Activated CD4-positive, alpha-beta T cell treated with anti-CD3 and anti-CD28 coated beads, Interleukin-2, amount 10 ng/mL, durations not matched to agents 7 days and 5 days (primary cell): ENCODE data around the gene HOXA13. TPM values are rescaled to one million over a fixed set of nuclear protein-coding genes. Genes with fewer than 3 reads are reported as not detected.

Experiments
- CTCF ChIA-PET: fragments of 350-600 bp; sonication (Branson Sonifier 250); formaldehyde crosslinking; loops from one replicate; lab custom pipeline; 2021; ENCODE audit warnings: antibody characterized with exemption; lab: Charles Lee
- POLR2A ChIA-PET: fragments of 350-600 bp; sonication (Branson Sonifier 250); formaldehyde crosslinking; loops from one replicate; lab custom pipeline; 2021; ENCODE audit warnings: antibody characterized with exemption; lab: Charles Lee
- DNase-seq: peaks from one replicate; pipeline ENCODE4 v3.0.0-alpha.2; 2020
- H3K27ac Mint-ChIP-seq: one replicate; pipeline ENCODE4 v1.8.0; 2021; ENCODE audit warnings: mild to moderate bottlenecking, moderate library complexity, mixed read lengths
- H3K27me3 Mint-ChIP-seq: one replicate; pipeline ENCODE4 v1.8.0; 2021; ENCODE audit warnings: mixed read lengths
- H3K36me3 Mint-ChIP-seq: one replicate; pipeline ENCODE4 v1.8.0; 2021; ENCODE audit warnings: low read depth, mixed read lengths
- H3K4me1 Mint-ChIP-seq: one replicate; pipeline ENCODE4 v1.8.0; 2021; ENCODE audit warnings: mixed read lengths
- H3K4me3 Mint-ChIP-seq: one replicate; pipeline ENCODE4 v1.8.0; 2021; ENCODE audit warnings: mild to moderate bottlenecking, moderate library complexity, mixed read lengths
- H3K9me3 Mint-ChIP-seq: one replicate; pipeline ENCODE4 v1.8.0; 2021; ENCODE audit warnings: mixed read lengths
- total RNA-seq, 2 experiments: library from RNA; stranded (reverse); gene quantifications; one replicate each; pipeline ENCODE4 v1.2.3, GENCODE V29; 2021

Gene HOXA13
- total RNA-seq, 2 experiments from 2014 or later = not detected

- ChIA-PET CTCF (interaction anchor here (1.2 to 1.3 kb wide), 2 partner anchors 11 to 17 kb away, joined by 3 to 4 read pairs; no protein-coding TSS in a partner anchor), POLR2A (interaction anchor here (0.7 kb wide), 1 partner anchor 131 kb away, joined by 3 read pairs; no protein-coding TSS in a partner anchor)
- H3K36me3 Mint-ChIP-seq = no peaks in the 10 kb centered on the region
- H3K27me3 Mint-ChIP-seq = peaks cover 70% of the 10 kb centered on the region
- no peak overlapping the region for H3K4me3 Mint-ChIP-seq
- H3K27ac Mint-ChIP-seq = no peak overlapping the region
- H3K4me1 Mint-ChIP-seq = peaks cover 8% of the 10 kb centered on the region
- no peaks in the 10 kb centered on the region for H3K9me3 Mint-ChIP-seq
- DNase-seq = no peak
Observed at GRCh38 chr7:27223941-27224575, 24.2 kb upstream of the HOXA13 start.

- no peak overlapping the region for H3K27ac Mint-ChIP-seq
- H3K4me3 Mint-ChIP-seq = no peak overlapping the region
- DNase-seq = no peak
- no peaks in the 10 kb centered on the region for H3K9me3 Mint-ChIP-seq
- POLR2A ChIA-PET = no interaction called here
- H3K27me3 Mint-ChIP-seq = peaks cover 71% of the 10 kb centered on the region
- CTCF ChIA-PET = no interaction called here
- H3K4me1 Mint-ChIP-seq = peaks cover 8% of the 10 kb centered on the region
- no peaks in the 10 kb centered on the region for H3K36me3 Mint-ChIP-seq
Observed at GRCh38 chr7:27221201-27221797, 21.4 kb upstream of the HOXA13 start.

- Mint-ChIP-seq H3K36me3 (no peaks in the 10 kb centered on the region), H3K27me3 (peaks cover 74% of the 10 kb centered on the region), H3K9me3 (no peaks in the 10 kb centered on the region), H3K4me1 (peaks cover 8% of the 10 kb centered on the region), H3K27ac (no peak overlapping the region), H3K4me3 (no peak overlapping the region)
- POLR2A ChIA-PET = no interaction called here
- DNase-seq = no peak
- CTCF ChIA-PET = no interaction called here
Observed at GRCh38 chr7:27220440-27220955, 20.6 kb upstream of the HOXA13 start.

- Mint-ChIP-seq H3K4me3 (no peak overlapping the region), H3K36me3 (no peaks in the 10 kb centered on the region), H3K27ac (no peak overlapping the region), H3K9me3 (no peaks in the 10 kb centered on the region), H3K27me3 (peaks cover 77% of the 10 kb centered on the region), H3K4me1 (peaks cover 6% of the 10 kb centered on the region)
- ChIA-PET POLR2A (no interaction called here), CTCF (interaction anchor here (0.7 kb wide), 1 partner anchor 1432 kb away, joined by 3 read pairs; no protein-coding TSS in a partner anchor)
- DNase-seq = no peak
Observed at GRCh38 chr7:27219821-27220220, 19.9 kb upstream of the HOXA13 start.

GRCh38 chr7:27217951-27218350 is 18.1 kb upstream of the HOXA13 start:
- H3K27ac Mint-ChIP-seq = no peak overlapping the region
- no peak for DNase-seq
- peaks cover 8% of the 10 kb centered on the region for H3K4me1 Mint-ChIP-seq
- no peaks in the 10 kb centered on the region for H3K9me3 Mint-ChIP-seq
- ChIA-PET CTCF (interaction anchor here (1.1 kb wide), 1 partner anchor 22 kb away, joined by 3 read pairs; no protein-coding TSS in a partner anchor), POLR2A (no interaction called here)
- no peak overlapping the region for H3K4me3 Mint-ChIP-seq
- H3K36me3 Mint-ChIP-seq = no peaks in the 10 kb centered on the region
- peaks cover 80% of the 10 kb centered on the region for H3K27me3 Mint-ChIP-seq

GRCh38 chr7:27215356-27215755 is 15.5 kb upstream of the HOXA13 start:
- no peak for DNase-seq
- CTCF ChIA-PET = interaction anchor here (1.6 kb wide), 1 partner anchor 19 kb away, joined by 4 read pairs; no protein-coding TSS in a partner anchor
- Mint-ChIP-seq H3K9me3 (no peaks in the 10 kb centered on the region), H3K27me3 (peaks cover 83% of the 10 kb centered on the region), H3K4me3 (no peak overlapping the region), H3K36me3 (no peaks in the 10 kb centered on the region), H3K4me1 (peaks cover 8% of the 10 kb centered on the region), H3K27ac (no peak overlapping the region)
- POLR2A ChIA-PET = no interaction called here

- Mint-ChIP-seq H3K36me3 (no peaks in the 10 kb centered on the region), H3K4me1 (peaks cover 6% of the 10 kb centered on the region), H3K27me3 (peaks cover 82% of the 10 kb centered on the region), H3K27ac (no peak overlapping the region), H3K9me3 (no peaks in the 10 kb centered on the region), H3K4me3 (no peak overlapping the region)
- ChIA-PET CTCF (no interaction called here), POLR2A (no interaction called here)
- DNase-seq = no peak
Observed at GRCh38 chr7:27214239-27214950, 14.5 kb upstream of the HOXA13 start.

- Mint-ChIP-seq H3K4me1 (peaks cover 6% of the 10 kb centered on the region), H3K4me3 (no peak overlapping the region), H3K27me3 (peaks cover 84% of the 10 kb centered on the region), H3K36me3 (no peaks in the 10 kb centered on the region), H3K27ac (no peak overlapping the region), H3K9me3 (no peaks in the 10 kb centered on the region)
- ChIA-PET CTCF (no interaction called here), POLR2A (no interaction called here)
- no peak for DNase-seq
Observed at GRCh38 chr7:27213433-27214238, 13.7 kb upstream of the HOXA13 start.

GRCh38 chr7:27212497-27213432 is 12.9 kb upstream of the HOXA13 start:
- Mint-ChIP-seq H3K4me3 (no peak overlapping the region), H3K27ac (no peak overlapping the region)
- CTCF ChIA-PET = no interaction called here

GRCh38 chr7:27211764-27212204 is 11.9 kb upstream of the HOXA13 start:
- ChIA-PET POLR2A (interaction anchor here (0.6 kb wide), 1 partner anchor 41 kb away, joined by 3 read pairs; no protein-coding TSS in a partner anchor), CTCF (interaction anchor here (0.5 kb wide), 1 partner anchor 365 kb away, joined by 4 read pairs; no protein-coding TSS in a partner anchor)
- peaks cover 90% of the 10 kb centered on the region for H3K27me3 Mint-ChIP-seq
- no peak for DNase-seq
- no peaks in the 10 kb centered on the region for H3K9me3 Mint-ChIP-seq
- H3K36me3 Mint-ChIP-seq = no peaks in the 10 kb centered on the region
- H3K4me1 Mint-ChIP-seq = peaks cover 6% of the 10 kb centered on the region
- no peak overlapping the region for H3K4me3 Mint-ChIP-seq
- no peak overlapping the region for H3K27ac Mint-ChIP-seq

More at GRCh38 chr7:27212497-27213432, 12.9 kb upstream of the HOXA13 start:
- POLR2A ChIA-PET = interaction anchor here (0.6 kb wide), 1 partner anchor 40 kb away, joined by 3 read pairs; no protein-coding TSS in a partner anchor
- Mint-ChIP-seq H3K27me3 (peaks cover 87% of the 10 kb centered on the region), H3K9me3 (no peaks in the 10 kb centered on the region), H3K4me1 (peaks cover 6% of the 10 kb centered on the region), H3K36me3 (no peaks in the 10 kb centered on the region)
- no peak for DNase-seq

- Mint-ChIP-seq H3K4me3 (no peak overlapping the region), H3K9me3 (no peaks in the 10 kb centered on the region), H3K27ac (no peak overlapping the region), H3K27me3 (peaks cover 91% of the 10 kb centered on the region), H3K4me1 (peaks cover 6% of the 10 kb centered on the region), H3K36me3 (no peaks in the 10 kb centered on the region)
- ChIA-PET CTCF (interaction anchor here (1.0 to 1.7 kb wide), 6 partner anchors 13 to 52 kb away, joined by 3 to 5 read pairs (median 3); partner anchors contain the start of gene HOXA10), POLR2A (no interaction called here)
- no peak for DNase-seq
Observed at GRCh38 chr7:27211084-27211446, 11.2 kb upstream of the HOXA13 start.
